ENCODE measurements around the gene PPP1R18.

GRCh38 chr6:30654798-30655742 lies 31.4 kb downstream of the PPP1R18 start:
- TF ChIP-seq CTCF (IDR thresholded peaks at IDR 0.05; ENCODE audit: low read depth, low read length) (no peak), EZH2phosphoT487 (IDR thresholded peaks at IDR 0.05; ENCODE audit: low read depth) (no peak)
